K562 (cell line): Measurements from ENCODE around the gene HEATR1. TPM values are rescaled to one million over a fixed set of nuclear protein-coding genes. Genes with fewer than 3 reads are reported as not detected.

Experiments
- CTBP1 ChIP-seq: fragments of 450-650 bp; IDR thresholded peaks from 2 replicates; pipeline ENCODE4 v1.6.1; 2016; ENCODE audit warnings: borderline replicate concordance
- EP300 ChIP-seq: IDR thresholded peaks from 2 replicates; pipeline ENCODE4 v1.6.1; 2012; ENCODE audit warnings: low read length, improper control_type of control experiment
- RCOR1 ChIP-seq, 2 experiments: IDR thresholded peaks; 2 replicates each; pipeline ENCODE4 v1.6.1; 2012; ENCODE audit warnings: low read depth in 2 of 2, low read length in 2 of 2, borderline replicate concordance in 1 of 2, improper control_type of control experiment in 1 of 2
- SIN3A ChIP-seq, 2 experiments: fragments of 150-350 bp in 1 of 2; IDR thresholded peaks; 2 replicates each; pipeline ENCODE4 v1.6.1; 2011 to 2016; ENCODE audit warnings: borderline replicate concordance in 2 of 2, low read depth in 2 of 2, low read length in 2 of 2, mild to moderate bottlenecking in 2 of 2, moderate library complexity in 2 of 2; ENCODE audit not compliant: control insufficient read depth in 1 of 2
- SMARCA4 ChIP-seq: fragments of 450-650 bp; IDR thresholded peaks from 2 replicates; pipeline ENCODE4 v1.6.1; 2016
- SMARCE1 ChIP-seq: fragments of 450-650 bp; IDR thresholded peaks from 2 replicates; pipeline ENCODE4 v1.7.1; 2016; ENCODE audit warnings: mild to moderate bottlenecking
- SOX6 ChIP-seq: fragments of 450-650 bp; IDR thresholded peaks from 2 replicates; pipeline ENCODE4 v1.6.1; 2014; ENCODE audit warnings: mild to moderate bottlenecking
- STAT5B ChIP-seq: fragments of 250-450 bp; sonication (Bioruptor Pico); IDR thresholded peaks from 2 replicates; pipeline ENCODE4 v1.8.0; 2021; ENCODE audit warnings: mild to moderate bottlenecking, inconsistent platforms
- YBX1 ChIP-seq: fragments of 450-650 bp; IDR thresholded peaks from 2 replicates; pipeline ENCODE4 v1.7.1; 2016; ENCODE audit warnings: mild to moderate bottlenecking
- ZEB2 ChIP-seq: fragments of 450-650 bp; IDR thresholded peaks from 2 replicates; pipeline ENCODE4 v1.6.1; 2016
- polyA plus RNA-seq, 8 experiments: library from polyadenylated mRNA; depleted of rRNA in 4 of 8; stranded (reverse) in 5 of 8; unstranded in 3 of 8; fragments of >200 nt; fragmentation: Nextera tagmentation in 2 of 8; fragmentation: Illumina TruSeq in 1 of 8; extraction: Ambion mirVana in 2 of 8; extraction: Trizol in 1 of 8; gene quantifications; 2 replicates each; pipeline versions ENCODE4 v1.2.1 to v1.2.3, GENCODE V29; 2011 to 2014; ENCODE audit warnings: inconsistent platforms in 1 of 8, missing spikeins in 1 of 8
- total RNA-seq, 7 experiments: library from RNA; depleted of rRNA in 6 of 7; stranded (reverse); fragments of >200 nt in 6 of 7; fragmentation: Illumina TruSeq in 2 of 7; extraction: Trizol in 2 of 7; gene quantifications; 2 replicates each; pipeline versions ENCODE4 v1.2.1 to v1.2.3, GENCODE V29; 2011 to 2021; ENCODE audit warnings: low replicate concordance in 1 of 7
- TF ChIP-seq, protein P1 (sequence below): sonication (generic); formaldehyde crosslinking; IDR thresholded peaks from 2 replicates; pipeline ENCODE4 v1.8.0; 2022; ENCODE audit warnings: mild to moderate bottlenecking, low read depth, missing genetic modification reagents
- TF ChIP-seq, protein P2 (sequence below): IDR thresholded peaks from 2 replicates; pipeline ENCODE4 v1.6.1; 2014; ENCODE audit warnings: antibody characterized with exemption
- TF ChIP-seq, protein P3 (sequence below): fragments of 450-650 bp; IDR thresholded peaks from one replicate; pipeline ENCODE4 v1.6.1; 2018; ENCODE audit warnings: mild to moderate bottlenecking, moderate library complexity; ENCODE audit not compliant: partially characterized antibody
- TF ChIP-seq, protein P4 (sequence below), 3 experiments: IDR thresholded peaks in 2 of 3; conservative IDR thresholded peaks in 1 of 3; 2 replicates each; pipeline ENCODE4 v1.5.1; 2011 to 2012; ENCODE audit warnings: low read length in 3 of 3, mild to moderate bottlenecking in 3 of 3, control low read depth in 2 of 3, improper control_type of control experiment in 1 of 3, inconsistent platforms in 1 of 3, low read depth in 1 of 3, mixed read lengths in 1 of 3, moderate library complexity in 1 of 3; ENCODE audit not compliant: insufficient read depth in 2 of 3
- TF ChIP-seq, protein P5 (sequence below): fragments of 250-450 bp; sonication (Bioruptor Pico); IDR thresholded peaks from 2 replicates; pipeline ENCODE4 v1.4.0; 2020

HEATR1 gene
- total and polyA plus RNA-seq, 9 of the 15 experiments (the other 6 are each of a cell fraction or from before 2014, with no cell fraction given), result 28.3 to 108 (median 50.9) TPM

DNA sequence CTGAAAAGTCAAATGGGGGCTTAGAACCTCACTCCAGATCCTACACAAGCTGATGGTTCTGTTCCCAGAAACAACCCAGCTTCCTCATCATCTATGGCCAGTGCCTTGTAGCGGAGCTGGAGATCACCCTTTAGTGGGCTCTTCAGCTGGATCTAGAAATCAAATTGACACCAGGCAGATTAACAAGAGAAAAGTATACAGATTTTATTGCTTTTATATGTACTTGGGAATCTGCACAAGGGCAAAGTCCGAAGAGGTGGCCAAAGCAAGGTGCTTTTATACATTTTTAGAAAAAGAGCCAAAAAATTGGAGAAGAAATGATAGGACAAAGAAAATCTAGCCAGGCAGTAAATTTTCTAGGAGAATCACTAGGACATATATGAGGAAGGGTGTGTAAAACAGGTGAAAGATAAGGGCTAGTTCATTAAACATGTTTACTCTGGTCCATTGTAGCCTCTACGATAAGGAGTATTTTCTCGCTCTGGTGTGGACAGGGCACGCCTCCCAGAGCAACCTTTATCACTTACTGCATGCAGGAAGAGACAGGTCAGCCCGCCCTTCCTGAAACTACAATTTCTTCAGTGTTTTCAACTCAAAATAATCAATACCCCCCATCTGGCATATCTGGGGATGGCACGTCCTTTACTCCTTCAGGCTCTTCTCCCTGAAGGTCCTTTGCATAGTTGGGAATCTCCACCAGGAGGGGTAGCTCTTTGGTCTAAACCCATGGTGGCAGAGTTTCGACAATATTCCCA lies 94.5 kb downstream of the HEATR1 start (continued):
- TF ChIP-seq, protein P1, sequence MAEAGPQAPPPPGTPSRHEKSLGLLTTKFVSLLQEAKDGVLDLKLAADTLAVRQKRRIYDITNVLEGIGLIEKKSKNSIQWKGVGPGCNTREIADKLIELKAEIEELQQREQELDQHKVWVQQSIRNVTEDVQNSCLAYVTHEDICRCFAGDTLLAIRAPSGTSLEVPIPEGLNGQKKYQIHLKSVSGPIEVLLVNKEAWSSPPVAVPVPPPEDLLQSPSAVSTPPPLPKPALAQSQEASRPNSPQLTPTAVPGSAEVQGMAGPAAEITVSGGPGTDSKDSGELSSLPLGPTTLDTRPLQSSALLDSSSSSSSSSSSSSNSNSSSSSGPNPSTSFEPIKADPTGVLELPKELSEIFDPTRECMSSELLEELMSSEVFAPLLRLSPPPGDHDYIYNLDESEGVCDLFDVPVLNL (CRISPR knock-in tag), result no peak
- TF ChIP-seq SMARCE1 (0 out of 2 replicates have a peak, but pooled peaks have one; percentile 32), SOX6 (peak; percentile 92), CTBP1 (peak; percentile 90), YBX1 (no peak), EP300 (peak; percentile 40; the same call in 1 of the 2 replicates), STAT5B (CRISPR knock-in tag) (no peak), SMARCA4 (0 out of 2 replicates have a peak, but pooled peaks have one; percentile 38), RCOR1 (IDR thresholded peaks at IDR 0.05; ENCODE audit: borderline replicate concordance in 1 of 2, low read depth in 2 of 2, low read length in 2 of 2) (peak in 1 of 2 experiments; percentile 91; a peak in 2 of 4 replicates), ZEB2 (0 out of 2 replicates have a peak, but pooled peaks have one; percentile 58), SIN3A (IDR thresholded peaks at IDR 0.05; ENCODE audit: borderline replicate concordance in 2 of 2, control insufficient read depth in 1 of 2, low read depth in 2 of 2, low read length in 2 of 2) (no peak)
- TF ChIP-seq, protein P2, sequence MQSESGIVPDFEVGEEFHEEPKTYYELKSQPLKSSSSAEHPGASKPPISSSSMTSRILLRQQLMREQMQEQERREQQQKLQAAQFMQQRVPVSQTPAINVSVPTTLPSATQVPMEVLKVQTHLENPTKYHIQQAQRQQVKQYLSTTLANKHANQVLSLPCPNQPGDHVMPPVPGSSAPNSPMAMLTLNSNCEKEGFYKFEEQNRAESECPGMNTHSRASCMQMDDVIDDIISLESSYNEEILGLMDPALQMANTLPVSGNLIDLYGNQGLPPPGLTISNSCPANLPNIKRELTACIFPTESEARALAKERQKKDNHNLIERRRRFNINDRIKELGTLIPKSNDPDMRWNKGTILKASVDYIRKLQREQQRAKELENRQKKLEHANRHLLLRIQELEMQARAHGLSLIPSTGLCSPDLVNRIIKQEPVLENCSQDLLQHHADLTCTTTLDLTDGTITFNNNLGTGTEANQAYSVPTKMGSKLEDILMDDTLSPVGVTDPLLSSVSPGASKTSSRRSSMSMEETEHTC, result no peak
- TF ChIP-seq, protein P3, sequence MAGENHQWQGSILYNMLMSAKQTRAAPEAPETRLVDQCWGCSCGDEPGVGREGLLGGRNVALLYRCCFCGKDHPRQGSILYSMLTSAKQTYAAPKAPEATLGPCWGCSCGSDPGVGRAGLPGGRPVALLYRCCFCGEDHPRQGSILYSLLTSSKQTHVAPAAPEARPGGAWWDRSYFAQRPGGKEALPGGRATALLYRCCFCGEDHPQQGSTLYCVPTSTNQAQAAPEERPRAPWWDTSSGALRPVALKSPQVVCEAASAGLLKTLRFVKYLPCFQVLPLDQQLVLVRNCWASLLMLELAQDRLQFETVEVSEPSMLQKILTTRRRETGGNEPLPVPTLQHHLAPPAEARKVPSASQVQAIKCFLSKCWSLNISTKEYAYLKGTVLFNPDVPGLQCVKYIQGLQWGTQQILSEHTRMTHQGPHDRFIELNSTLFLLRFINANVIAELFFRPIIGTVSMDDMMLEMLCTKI, result no peak
- TF ChIP-seq, protein P4, sequence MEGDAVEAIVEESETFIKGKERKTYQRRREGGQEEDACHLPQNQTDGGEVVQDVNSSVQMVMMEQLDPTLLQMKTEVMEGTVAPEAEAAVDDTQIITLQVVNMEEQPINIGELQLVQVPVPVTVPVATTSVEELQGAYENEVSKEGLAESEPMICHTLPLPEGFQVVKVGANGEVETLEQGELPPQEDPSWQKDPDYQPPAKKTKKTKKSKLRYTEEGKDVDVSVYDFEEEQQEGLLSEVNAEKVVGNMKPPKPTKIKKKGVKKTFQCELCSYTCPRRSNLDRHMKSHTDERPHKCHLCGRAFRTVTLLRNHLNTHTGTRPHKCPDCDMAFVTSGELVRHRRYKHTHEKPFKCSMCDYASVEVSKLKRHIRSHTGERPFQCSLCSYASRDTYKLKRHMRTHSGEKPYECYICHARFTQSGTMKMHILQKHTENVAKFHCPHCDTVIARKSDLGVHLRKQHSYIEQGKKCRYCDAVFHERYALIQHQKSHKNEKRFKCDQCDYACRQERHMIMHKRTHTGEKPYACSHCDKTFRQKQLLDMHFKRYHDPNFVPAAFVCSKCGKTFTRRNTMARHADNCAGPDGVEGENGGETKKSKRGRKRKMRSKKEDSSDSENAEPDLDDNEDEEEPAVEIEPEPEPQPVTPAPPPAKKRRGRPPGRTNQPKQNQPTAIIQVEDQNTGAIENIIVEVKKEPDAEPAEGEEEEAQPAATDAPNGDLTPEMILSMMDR (IDR thresholded peaks at IDR 0.05 in 2 of 3, conservative IDR thresholded peaks at IDR 0.05 in 1 of 3; ENCODE audit: insufficient read depth in 2 of 3, low read depth in 1 of 3, low read length in 3 of 3), result peak in 2 of 3 experiments; percentile 32 to 36; a peak in 4 of 6 replicates
- TF ChIP-seq, protein P5, sequence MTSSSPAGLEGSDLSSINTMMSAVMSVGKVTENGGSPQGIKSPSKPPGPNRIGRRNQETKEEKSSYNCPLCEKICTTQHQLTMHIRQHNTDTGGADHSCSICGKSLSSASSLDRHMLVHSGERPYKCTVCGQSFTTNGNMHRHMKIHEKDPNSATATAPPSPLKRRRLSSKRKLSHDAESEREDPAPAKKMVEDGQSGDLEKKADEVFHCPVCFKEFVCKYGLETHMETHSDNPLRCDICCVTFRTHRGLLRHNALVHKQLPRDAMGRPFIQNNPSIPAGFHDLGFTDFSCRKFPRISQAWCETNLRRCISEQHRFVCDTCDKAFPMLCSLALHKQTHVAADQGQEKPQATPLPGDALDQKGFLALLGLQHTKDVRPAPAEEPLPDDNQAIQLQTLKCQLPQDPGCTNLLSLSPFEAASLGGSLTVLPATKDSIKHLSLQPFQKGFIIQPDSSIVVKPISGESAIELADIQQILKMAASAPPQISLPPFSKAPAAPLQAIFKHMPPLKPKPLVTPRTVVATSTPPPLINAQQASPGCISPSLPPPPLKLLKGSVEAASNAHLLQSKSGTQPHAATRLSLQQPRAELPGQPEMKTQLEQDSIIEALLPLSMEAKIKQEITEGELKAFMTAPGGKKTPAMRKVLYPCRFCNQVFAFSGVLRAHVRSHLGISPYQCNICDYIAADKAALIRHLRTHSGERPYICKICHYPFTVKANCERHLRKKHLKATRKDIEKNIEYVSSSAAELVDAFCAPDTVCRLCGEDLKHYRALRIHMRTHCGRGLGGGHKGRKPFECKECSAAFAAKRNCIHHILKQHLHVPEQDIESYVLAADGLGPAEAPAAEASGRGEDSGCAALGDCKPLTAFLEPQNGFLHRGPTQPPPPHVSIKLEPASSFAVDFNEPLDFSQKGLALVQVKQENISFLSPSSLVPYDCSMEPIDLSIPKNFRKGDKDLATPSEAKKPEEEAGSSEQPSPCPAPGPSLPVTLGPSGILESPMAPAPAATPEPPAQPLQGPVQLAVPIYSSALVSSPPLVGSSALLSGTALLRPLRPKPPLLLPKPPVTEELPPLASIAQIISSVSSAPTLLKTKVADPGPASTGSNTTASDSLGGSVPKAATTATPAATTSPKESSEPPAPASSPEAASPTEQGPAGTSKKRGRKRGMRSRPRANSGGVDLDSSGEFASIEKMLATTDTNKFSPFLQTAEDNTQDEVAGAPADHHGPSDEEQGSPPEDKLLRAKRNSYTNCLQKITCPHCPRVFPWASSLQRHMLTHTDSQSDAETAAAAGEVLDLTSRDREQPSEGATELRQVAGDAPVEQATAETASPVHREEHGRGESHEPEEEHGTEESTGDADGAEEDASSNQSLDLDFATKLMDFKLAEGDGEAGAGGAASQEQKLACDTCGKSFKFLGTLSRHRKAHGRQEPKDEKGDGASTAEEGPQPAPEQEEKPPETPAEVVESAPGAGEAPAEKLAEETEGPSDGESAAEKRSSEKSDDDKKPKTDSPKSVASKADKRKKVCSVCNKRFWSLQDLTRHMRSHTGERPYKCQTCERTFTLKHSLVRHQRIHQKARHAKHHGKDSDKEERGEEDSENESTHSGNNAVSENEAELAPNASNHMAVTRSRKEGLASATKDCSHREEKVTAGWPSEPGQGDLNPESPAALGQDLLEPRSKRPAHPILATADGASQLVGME, result peak; percentile 82; the same call in 1 of the 2 replicates
